GM18907 (cell line): Measurements from ENCODE around the gene MRTFA.
"Not testable (repeated sequence)": the region's sequence is repeated elsewhere in the genome, so short reads cannot be mapped to it uniquely, and the experiment has no call there.

Source experiments
- ATAC-seq: cut with Tn5 transposase; IDR thresholded peaks from one replicate; pipeline ENCODE4 v1.9.1; 2021; ENCODE audit warnings: mild to moderate bottlenecking, moderate library complexity; ENCODE audit not compliant: unreplicated experiment

Gene MRTFA

GRCh38 chr22:40525250-40525884 is 111.2 kb downstream of the MRTFA start:
- no peak for ATAC-seq

- ATAC-seq: no peak
Measured at GRCh38 chr22:40524392-40525249, 111.9 kb downstream of the MRTFA start.

DNA sequence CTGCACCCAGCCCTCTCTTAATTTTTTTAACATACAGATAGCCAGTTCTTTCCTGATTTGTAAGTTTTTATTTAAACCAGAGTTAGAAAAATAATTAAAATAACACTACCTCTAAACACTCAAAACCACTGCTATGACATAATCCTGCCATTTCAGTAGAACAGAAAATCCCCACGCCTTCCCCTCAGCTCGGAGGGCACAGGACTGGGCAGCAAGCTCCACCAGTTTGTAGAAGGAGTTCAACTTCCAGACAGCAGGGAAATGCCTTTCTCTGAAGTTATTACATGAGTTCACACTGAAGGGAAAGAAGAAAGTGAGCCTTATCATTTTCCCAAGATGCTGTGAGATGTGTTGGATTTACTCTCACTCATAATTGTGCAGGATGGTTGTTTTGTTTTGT is 114.4 kb downstream of the MRTFA start:
- no peak for ATAC-seq

DNA sequence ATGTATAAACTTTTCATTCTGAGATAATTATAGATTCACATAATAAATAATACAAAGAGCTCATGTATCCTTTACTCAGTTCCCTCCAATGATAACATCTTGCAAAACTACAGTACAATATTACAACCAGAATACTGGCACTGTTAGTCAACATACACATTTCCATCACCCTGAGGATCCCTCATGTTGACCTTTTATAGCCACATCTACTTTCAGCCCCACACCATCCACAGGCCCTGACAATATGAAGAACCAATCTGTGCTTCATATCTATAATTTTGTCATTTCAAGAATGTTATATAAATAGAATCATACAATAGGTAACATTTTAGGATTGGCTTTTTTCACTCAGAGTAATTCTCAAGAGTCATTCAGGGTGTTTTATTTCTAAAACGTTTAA is 115.5 kb downstream of the MRTFA start:
- ATAC-seq: no peak

GRCh38 chr22:40520562-40520961 is 116.0 kb downstream of the MRTFA start:
- ATAC-seq: no peak

- ATAC-seq: no peak
Measured at GRCh38 chr22:40519948-40520331, 116.6 kb downstream of the MRTFA start.

GRCh38 chr22:40519284-40519947 is 117.1 kb downstream of the MRTFA start:
- peak; percentile 58 for ATAC-seq

DNA sequence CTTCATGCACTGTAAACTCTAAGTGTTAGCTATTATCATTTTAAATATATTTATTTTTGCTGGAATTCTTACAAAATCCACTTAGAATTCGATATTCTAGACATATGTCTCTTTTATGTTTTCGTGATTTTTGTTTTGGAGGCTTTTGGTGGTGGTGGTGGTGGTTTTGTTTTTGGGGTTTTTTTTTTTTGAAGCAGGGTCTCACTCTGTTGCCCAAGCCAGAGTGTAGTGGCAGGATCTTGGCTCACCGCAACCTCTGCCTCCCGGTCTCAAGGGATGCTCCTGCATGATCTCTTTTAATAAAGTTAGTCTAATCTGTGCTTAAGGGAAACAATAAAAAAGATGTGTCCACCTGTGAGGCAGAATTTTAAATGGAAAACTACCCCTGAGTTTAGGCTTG is 117.7 kb downstream of the MRTFA start:
- no peak for ATAC-seq

DNA sequence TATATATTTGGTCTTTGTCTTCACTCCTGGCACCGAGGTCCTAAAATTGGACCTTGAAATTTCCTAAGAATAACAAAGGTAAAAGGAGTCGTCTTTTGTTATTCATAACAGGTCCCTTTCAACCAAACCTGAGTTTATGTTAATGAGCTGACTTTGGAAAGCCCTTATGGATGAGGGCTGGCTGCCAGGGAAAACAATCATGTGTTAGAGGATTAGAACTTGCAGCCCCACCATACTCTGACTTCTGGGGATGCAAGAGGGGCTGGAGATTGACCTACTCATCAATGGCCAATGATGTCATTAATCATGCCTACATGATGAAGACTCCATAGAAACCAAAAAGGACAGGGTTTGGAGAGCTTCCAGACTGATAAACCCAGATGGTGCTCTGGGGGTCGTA is 118.9 kb downstream of the MRTFA start:
- ATAC-seq: no peak

DNA sequence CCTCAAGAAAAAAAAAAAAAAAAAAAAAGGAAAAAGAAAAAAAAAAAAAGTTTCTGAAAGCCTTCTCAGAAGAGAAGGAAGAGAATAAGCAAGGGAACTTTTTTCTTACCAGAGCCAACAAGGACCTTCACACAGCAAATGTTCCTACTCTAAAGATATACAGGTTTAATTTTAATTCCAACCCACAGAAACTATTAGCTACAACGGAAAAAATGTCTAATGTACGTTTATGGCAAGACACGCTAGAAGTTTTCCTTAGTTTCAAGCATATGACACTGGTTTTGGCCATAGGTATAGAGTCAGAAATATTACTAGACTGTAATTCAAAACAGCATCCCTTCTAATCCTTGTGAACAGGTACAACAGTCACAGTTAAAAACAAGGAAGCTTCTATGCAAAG is 120.1 kb downstream of the MRTFA start:
- no peak for ATAC-seq

DNA sequence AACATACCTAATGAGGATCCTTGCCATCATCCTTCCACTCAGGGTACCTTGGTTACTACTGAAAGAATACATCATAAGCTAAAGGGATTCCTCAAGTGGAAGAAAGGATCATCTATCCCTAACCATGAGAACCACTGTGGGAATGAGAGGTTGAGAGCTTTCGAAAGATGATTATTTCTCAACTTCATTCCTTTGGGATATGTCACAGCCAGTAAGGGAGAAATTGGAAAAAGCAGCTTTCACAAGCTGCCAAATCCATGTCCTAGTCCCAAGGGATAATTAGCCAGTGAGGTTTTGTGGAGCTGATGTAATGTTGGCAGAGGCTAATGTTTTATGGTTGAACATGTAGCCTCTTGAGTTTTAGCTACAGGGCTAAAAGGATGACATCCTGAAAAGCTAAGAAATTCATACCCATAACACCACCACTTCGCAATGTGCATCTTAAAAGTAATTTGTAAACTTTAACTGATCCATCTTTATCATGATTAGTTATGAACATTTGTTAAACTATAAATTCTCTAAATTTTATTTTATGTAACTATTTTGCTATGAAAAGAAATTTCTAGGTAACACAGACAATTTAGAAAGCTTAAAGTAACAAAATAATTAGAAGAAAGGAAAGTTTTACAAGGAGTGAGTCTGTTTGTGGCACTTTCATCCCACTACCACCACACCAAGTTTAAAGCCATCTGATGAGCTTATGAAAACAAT is 123.9 kb downstream of the MRTFA start:
- no peak for ATAC-seq

DNA sequence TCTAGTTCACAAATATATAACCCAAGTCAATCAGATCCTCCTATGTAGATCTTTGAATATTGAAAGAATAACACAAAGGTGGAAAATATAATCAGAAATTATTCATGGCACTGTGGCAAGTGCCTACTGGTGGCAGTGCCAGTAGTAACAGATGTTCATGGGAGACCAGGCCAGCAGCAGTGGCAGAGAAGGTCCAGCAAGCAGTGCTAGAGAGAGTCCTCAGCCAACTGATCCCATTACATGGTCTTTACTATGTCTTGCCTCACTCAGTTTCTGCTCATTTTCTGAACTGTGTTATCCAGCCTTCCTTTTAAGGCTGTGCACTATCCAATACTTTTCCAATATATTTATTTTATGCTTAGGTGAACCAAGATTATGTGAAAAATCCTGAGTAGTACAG is 124.9 kb downstream of the MRTFA start:
- ATAC-seq: no peak

GRCh38 chr22:40510631-40511364 is 125.7 kb downstream of the MRTFA start:
- ATAC-seq: no peak

- no peak for ATAC-seq
Measured at GRCh38 chr22:40509401-40510134, 127.0 kb downstream of the MRTFA start.

GRCh38 chr22:40508046-40508445 is 128.5 kb downstream of the MRTFA start:
- not testable (repeated sequence) for ATAC-seq

GRCh38 chr22:40507491-40507890 is 129.0 kb downstream of the MRTFA start:
- ATAC-seq: no peak

DNA sequence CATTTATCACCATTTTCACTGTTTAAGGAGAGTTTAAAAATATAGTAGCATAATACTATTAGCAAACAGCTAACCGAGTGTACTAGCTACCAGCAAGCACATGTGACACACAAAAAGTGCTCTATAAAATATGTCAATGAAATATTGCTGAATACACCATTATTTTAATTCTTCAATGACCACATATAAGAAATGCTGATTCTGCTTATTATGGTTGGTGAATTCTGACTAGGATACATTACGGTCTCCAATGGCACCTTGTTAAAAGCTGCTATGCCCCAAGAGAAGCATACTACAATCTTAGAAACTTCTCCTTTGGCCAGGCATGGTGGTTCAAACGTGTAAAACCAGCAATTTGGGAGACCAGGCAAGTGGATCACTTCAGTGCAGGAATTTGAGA is 129.8 kb downstream of the MRTFA start:
- no peak for ATAC-seq

- ATAC-seq: no peak
Measured at GRCh38 chr22:40504285-40505249, 132.0 kb downstream of the MRTFA start.

DNA sequence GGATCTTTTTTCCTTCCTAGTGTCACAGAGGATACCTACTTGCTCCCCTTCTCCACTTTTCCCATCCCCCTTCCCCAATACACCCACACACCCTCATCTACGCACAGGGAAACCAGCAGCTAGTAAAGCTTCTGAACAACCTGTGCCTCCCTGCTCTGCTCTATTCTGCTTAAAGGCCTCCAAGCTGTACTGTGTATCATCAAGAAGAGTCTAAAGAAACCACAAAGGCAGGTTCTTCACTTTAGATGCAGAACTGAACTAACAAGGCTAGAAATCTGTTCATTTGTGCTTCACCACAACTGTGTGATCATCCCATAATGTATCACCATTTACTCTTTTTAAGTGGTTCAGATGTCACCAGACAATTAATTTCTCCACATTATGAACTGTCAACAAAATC is 133.6 kb downstream of the MRTFA start:
- ATAC-seq: no peak
